Mesenchymal stem cell (in vitro differentiated cells and primary cell): ENCODE data around the gene STK25.

Source experiments
- DNase-seq: peaks from one replicate; pipeline ENCODE4 v3.0.0-alpha.2; 2013
- H2AFZ ChIP-seq: one replicate; pipeline ENCODE4 v1.6.1; 2013; ENCODE audit warnings: low read depth, mild to moderate bottlenecking, control low read depth, inconsistent platforms, low read length, moderate library complexity
- H2AK5ac ChIP-seq: 2 replicates; pipeline ENCODE4 v1.6.1; 2013; ENCODE audit warnings: low read length, moderate library complexity, mild to moderate bottlenecking, inconsistent platforms; ENCODE audit not compliant: severe bottlenecking
- H2BK120ac ChIP-seq: one replicate; pipeline ENCODE4 v1.6.1; 2013; ENCODE audit warnings: low read depth, mild to moderate bottlenecking, inconsistent platforms, low read length, moderate library complexity
- H2BK12ac ChIP-seq, 2 experiments: one replicate each; pipeline ENCODE4 v1.6.1; 2013; ENCODE audit warnings: inconsistent platforms in 2 of 2, low read length in 2 of 2, mild to moderate bottlenecking in 2 of 2, moderate library complexity in 2 of 2, control low read depth in 1 of 2
- H2BK15ac ChIP-seq: one replicate; pipeline ENCODE4 v1.6.1; 2013; ENCODE audit warnings: mild to moderate bottlenecking, low read depth, inconsistent platforms; ENCODE audit not compliant: poor library complexity, severe bottlenecking
- H2BK5ac ChIP-seq: 2 replicates; pipeline ENCODE4 v1.6.1; 2013; ENCODE audit warnings: low read depth, mild to moderate bottlenecking, low read length, control low read depth, inconsistent platforms; ENCODE audit not compliant: poor library complexity, severe bottlenecking
- H3K14ac ChIP-seq, 2 experiments: one replicate each; pipeline ENCODE4 v1.6.1; 2013; ENCODE audit warnings: inconsistent platforms in 2 of 2, low read length in 2 of 2, control low read depth in 1 of 2, mild to moderate bottlenecking in 1 of 2, moderate library complexity in 1 of 2
- H3K18ac ChIP-seq, 2 experiments: one replicate each; pipeline ENCODE4 v1.6.1; 2013; ENCODE audit warnings: inconsistent platforms in 2 of 2, low read length in 2 of 2, control low read depth in 1 of 2, low read depth in 1 of 2, mild to moderate bottlenecking in 1 of 2
- H3K23ac ChIP-seq, 2 experiments: one replicate each; pipeline ENCODE4 v1.6.1; 2013; ENCODE audit warnings: inconsistent platforms in 2 of 2, low read length in 2 of 2, mild to moderate bottlenecking in 2 of 2, moderate library complexity in 2 of 2, control low read depth in 1 of 2
- H3K27ac ChIP-seq: 2 replicates; pipeline ENCODE4 v1.5.1; 2013; ENCODE audit warnings: mild to moderate bottlenecking, moderate library complexity, low read length, control low read depth, inconsistent platforms; ENCODE audit not compliant: poor library complexity, severe bottlenecking
- H3K27me3 ChIP-seq, 2 experiments: 2 replicates each; pipeline versions ENCODE4 v1.6.1 to v1.7.0; 2013; ENCODE audit warnings: low read length in 2 of 2, mild to moderate bottlenecking in 2 of 2, moderate library complexity in 2 of 2, control low read depth in 1 of 2, inconsistent platforms in 1 of 2; ENCODE audit not compliant: control insufficient read depth in 1 of 2, insufficient read depth in 1 of 2
- H3K36me3 ChIP-seq, 2 experiments: 2 replicates each; pipeline versions ENCODE4 v1.6.1 to v1.7.0; 2013; ENCODE audit warnings: low read length in 2 of 2, control low read depth in 1 of 2, inconsistent platforms in 1 of 2, low read depth in 1 of 2, mild to moderate bottlenecking in 1 of 2; ENCODE audit not compliant: insufficient read depth in 2 of 2, control insufficient read depth in 1 of 2
- H3K4ac ChIP-seq, 2 experiments: one replicate each; pipeline ENCODE4 v1.6.1; 2013; ENCODE audit warnings: inconsistent platforms in 2 of 2, low read length in 2 of 2, mild to moderate bottlenecking in 2 of 2, moderate library complexity in 2 of 2, control low read depth in 1 of 2, low read depth in 1 of 2
- H3K4me1 ChIP-seq: 2 replicates; pipeline ENCODE4 v1.6.1; 2013; ENCODE audit warnings: low read depth, low read length, control low read depth; ENCODE audit not compliant: control insufficient read depth, insufficient read depth
- H3K4me2 ChIP-seq: 2 replicates; pipeline ENCODE4 v1.6.1; 2013; ENCODE audit warnings: low read length, mild to moderate bottlenecking, inconsistent platforms; ENCODE audit not compliant: poor library complexity, severe bottlenecking
- H3K4me3 ChIP-seq, 2 experiments: 2 replicates each; pipeline versions ENCODE4 v1.5.1 to v1.7.0; 2013; ENCODE audit warnings: low read length in 2 of 2, mild to moderate bottlenecking in 2 of 2, control low read depth in 1 of 2, low read depth in 1 of 2; ENCODE audit not compliant: insufficient read depth in 1 of 2
- H3K79me1 ChIP-seq: replicated peaks from 2 replicates; pipeline ENCODE4 v1.6.1; 2013; ENCODE audit warnings: mild to moderate bottlenecking, control low read depth, low read length, inconsistent platforms; ENCODE audit not compliant: poor library complexity, severe bottlenecking
- H3K9ac ChIP-seq: 2 replicates; pipeline ENCODE4 v1.7.0; 2013; ENCODE audit warnings: mild to moderate bottlenecking, low read length, moderate library complexity
- H3K9me3 ChIP-seq: 2 replicates; pipeline ENCODE4 v1.7.0; 2013; ENCODE audit warnings: mild to moderate bottlenecking, low read length; ENCODE audit not compliant: control insufficient read depth
- H4K8ac ChIP-seq: one replicate; pipeline ENCODE4 v1.6.1; 2013; ENCODE audit warnings: inconsistent platforms, mild to moderate bottlenecking, low read length, moderate library complexity
- H4K91ac ChIP-seq: one replicate; pipeline ENCODE4 v1.6.1; 2013; ENCODE audit warnings: mild to moderate bottlenecking, low read length, inconsistent platforms
- WGBS: methylation state at CpG from one replicate; pipeline ENCODE4 v1.1.7; 2013; ENCODE audit warnings: mixed read lengths; 5-methylcytosine and 5-hydroxymethylcytosine counted together

STK25 gene

DNA sequence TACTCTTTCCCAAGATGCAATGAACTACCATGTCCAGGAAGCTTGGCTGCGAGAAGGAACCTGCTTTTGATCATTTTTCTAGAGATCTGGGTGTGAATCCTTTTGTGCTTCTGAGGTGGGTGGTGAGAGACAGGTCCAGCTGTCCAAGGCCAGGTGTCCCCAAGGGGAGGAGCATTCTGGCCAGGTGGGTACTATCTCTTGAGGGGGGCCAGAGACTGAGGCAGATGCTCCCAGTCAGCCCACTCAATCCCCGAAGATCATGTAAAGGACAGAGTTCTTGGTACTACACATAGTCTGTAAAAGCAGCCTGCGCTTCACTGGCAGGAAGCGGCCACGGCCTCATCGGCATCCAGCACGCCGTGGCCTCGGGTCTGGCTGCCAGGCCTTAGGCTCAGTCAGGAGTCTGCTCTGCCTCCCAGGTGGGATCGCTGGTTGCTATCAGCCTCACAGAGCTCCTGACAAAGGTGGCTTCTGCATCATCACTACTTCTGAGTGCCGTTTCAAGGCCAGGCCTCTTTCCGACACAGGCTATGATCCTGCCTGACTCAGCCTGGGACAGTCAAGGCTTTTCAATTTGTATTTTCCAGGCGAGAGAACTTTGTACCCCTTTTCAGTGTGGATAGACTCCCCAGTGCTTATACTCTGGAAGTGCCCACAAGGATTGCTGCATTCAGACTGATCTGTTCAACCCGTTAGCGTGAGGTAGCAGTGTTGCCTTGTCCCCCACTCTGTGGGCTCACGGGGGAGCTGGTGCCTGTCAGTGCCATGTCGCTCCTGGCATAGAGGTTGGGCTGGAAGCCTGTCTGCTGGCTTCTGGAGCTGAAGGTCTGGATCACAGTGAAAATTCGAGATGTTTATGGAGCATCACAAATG lies 29.1 kb downstream of the STK25 start:
- H3K27me3 ChIP-seq = no peaks in the 10 kb centered on the region
- 89% methylated on average over 18 of the region's 18 CpGs for WGBS
- H3K4me3 ChIP-seq = no peak overlapping the region
- no peak overlapping the region for H3K14ac ChIP-seq
- H3K36me3 ChIP-seq = peaks cover 31 to 44% of the 10 kb centered on the region in 2 experiments
- H2AFZ ChIP-seq = no peak overlapping the region
- H3K4me2 ChIP-seq = no peak overlapping the region
- no peaks in the 10 kb centered on the region for H3K9me3 ChIP-seq
- no peak overlapping the region for H4K8ac ChIP-seq
- H3K18ac ChIP-seq = no peak overlapping the region
- H2BK15ac ChIP-seq = no peak overlapping the region
- no peak overlapping the region for H3K4ac ChIP-seq
- no peak overlapping the region for H2AK5ac ChIP-seq
- H3K4me1 ChIP-seq = no peaks in the 10 kb centered on the region
- H2BK120ac ChIP-seq = no peak overlapping the region
- no peaks in the 10 kb centered on the region for H3K79me1 ChIP-seq
- H3K9ac ChIP-seq = no peak overlapping the region
- no peak for DNase-seq
- H2BK12ac ChIP-seq = no peak overlapping the region
- no peak overlapping the region for H3K23ac ChIP-seq
- no peak overlapping the region for H4K91ac ChIP-seq
- H2BK5ac ChIP-seq = no peak overlapping the region
- H3K27ac ChIP-seq = no peak overlapping the region

DNA sequence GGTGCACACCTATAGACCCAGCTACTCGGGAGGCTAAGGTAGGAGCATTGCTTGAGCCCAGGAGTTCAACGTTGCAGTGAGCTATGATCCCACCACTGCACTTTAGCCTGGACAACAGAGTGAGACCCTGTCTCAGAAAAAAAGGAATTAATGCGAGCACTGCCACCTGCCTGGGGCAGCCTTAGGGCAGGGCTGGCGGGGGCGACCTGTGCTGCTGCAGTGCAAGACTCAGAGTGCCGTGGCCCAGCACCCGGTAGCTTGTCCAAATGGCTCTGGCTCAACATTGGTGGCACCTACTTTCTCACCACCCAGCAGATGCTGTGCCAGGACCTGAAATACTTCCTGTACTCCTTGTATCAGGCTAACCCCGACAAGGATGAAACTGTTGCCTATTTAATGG lies 30.2 kb downstream of the STK25 start:
- Histone ChIP-seq H2BK5ac (no peak overlapping the region), H4K91ac (no peak overlapping the region), H3K36me3 (peaks cover 20 to 38% of the 10 kb centered on the region in 2 experiments), H3K4me1 (no peaks in the 10 kb centered on the region), H2BK15ac (no peak overlapping the region), H2BK12ac (no peak overlapping the region), H3K23ac (no peak overlapping the region), H3K18ac (no peak overlapping the region), H2AFZ (no peak overlapping the region), H3K4me2 (no peak overlapping the region), H3K9ac (no peak overlapping the region), H2AK5ac (no peak overlapping the region), H3K4me3 (no peak overlapping the region), H3K9me3 (no peaks in the 10 kb centered on the region), H3K79me1 (peaks cover under 1% of the 10 kb centered on the region), H3K27me3 (peaks cover 0 to 3% of the 10 kb centered on the region in 2 experiments), H2BK120ac (no peak overlapping the region), H3K4ac (no peak overlapping the region), H3K14ac (no peak overlapping the region), H3K27ac (no peak overlapping the region), H4K8ac (no peak overlapping the region)
- 91% methylated on average over 8 of the region's 8 CpGs for WGBS
- no peak for DNase-seq

DNA sequence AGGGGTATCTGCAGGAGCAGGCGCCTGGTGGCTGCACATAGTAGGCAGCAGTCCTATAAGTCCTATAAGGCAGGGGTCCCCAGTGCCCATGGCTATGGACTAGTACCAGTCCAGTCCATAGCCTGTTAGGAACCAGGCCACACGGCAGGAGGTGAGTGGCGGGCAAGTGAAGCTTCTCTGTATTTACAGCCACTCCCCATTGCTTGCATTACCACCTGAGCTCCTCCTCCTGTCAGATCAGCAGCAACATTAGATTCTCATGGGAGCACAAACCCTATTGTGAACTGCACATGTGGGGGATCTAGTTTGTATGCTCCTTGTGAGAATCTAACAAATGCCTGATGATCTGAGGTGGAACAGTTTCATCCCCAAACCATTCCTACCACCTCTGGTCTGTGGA lies 33.1 kb downstream of the STK25 start:
- WGBS = 78% methylated on average over 3 of the region's 3 CpGs
- no peak overlapping the region for H4K91ac ChIP-seq
- no peak overlapping the region for H3K27ac ChIP-seq

DNA sequence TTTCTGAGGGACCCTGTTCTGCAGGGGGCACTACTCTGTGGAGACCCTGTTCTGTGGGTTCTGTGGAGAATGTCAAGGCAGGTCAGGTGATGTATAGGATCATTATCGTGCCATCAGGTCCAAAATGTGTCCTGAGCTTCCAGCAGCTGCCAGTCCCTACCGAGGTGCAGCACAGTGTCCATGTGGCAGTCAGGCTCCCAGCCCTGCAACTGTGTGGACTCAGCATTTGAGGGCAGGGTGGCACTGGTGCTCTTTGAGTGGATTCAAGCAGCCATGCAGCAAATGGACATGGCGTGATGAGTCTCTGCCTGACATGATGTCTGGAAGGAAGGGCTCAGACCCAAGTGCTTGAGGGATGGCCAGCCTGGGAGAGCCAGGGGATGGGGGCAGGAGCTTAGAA lies 35.0 kb downstream of the STK25 start:
- no peak for DNase-seq
- Histone ChIP-seq H3K79me1 (peaks cover 7% of the 10 kb centered on the region), H3K4me3 (no peak overlapping the region), H3K9ac (no peak overlapping the region), H3K36me3 (peaks cover 6 to 25% of the 10 kb centered on the region in 2 experiments), H3K4me2 (no peak overlapping the region), H3K18ac (no peak overlapping the region), H2BK15ac (no peak overlapping the region), H3K4ac (no peak overlapping the region), H3K14ac (peak overlapping the region in 1 of 2 experiments; percentile 87), H2BK120ac (no peak overlapping the region), H3K27ac (no peak overlapping the region), H2AK5ac (no peak overlapping the region), H2AFZ (no peak overlapping the region), H3K4me1 (no peaks in the 10 kb centered on the region), H3K23ac (peak overlapping the region in 1 of 2 experiments; percentile 34), H2BK12ac (no peak overlapping the region), H3K27me3 (peaks cover 8 to 19% of the 10 kb centered on the region in 2 experiments), H3K9me3 (no peaks in the 10 kb centered on the region), H4K8ac (no peak overlapping the region), H4K91ac (no peak overlapping the region), H2BK5ac (no peak overlapping the region)
- 93% methylated on average over 3 of the region's 3 CpGs for WGBS

More for the DNA sequence above, 33.1 kb downstream of the STK25 start:
- H2AK5ac ChIP-seq = no peak overlapping the region
- H2BK12ac ChIP-seq = no peak overlapping the region
- no peak overlapping the region for H3K18ac ChIP-seq
- H2BK15ac ChIP-seq = no peak overlapping the region
- peaks cover 8 to 19% of the 10 kb centered on the region in 2 experiments for H3K27me3 ChIP-seq
- H2AFZ ChIP-seq = no peak overlapping the region
- H3K4ac ChIP-seq = no peak overlapping the region
- no peaks in the 10 kb centered on the region for H3K9me3 ChIP-seq
- no peak overlapping the region for H3K9ac ChIP-seq
- no peak overlapping the region for H2BK5ac ChIP-seq
- H3K4me1 ChIP-seq = no peaks in the 10 kb centered on the region
- no peak overlapping the region for H4K8ac ChIP-seq
- peaks cover 15 to 35% of the 10 kb centered on the region in 2 experiments for H3K36me3 ChIP-seq
- H3K4me3 ChIP-seq = no peak overlapping the region
- H3K4me2 ChIP-seq = no peak overlapping the region
- no peak overlapping the region for H2BK120ac ChIP-seq
- peaks cover 7% of the 10 kb centered on the region for H3K79me1 ChIP-seq
- no peak overlapping the region for H3K14ac ChIP-seq
- no peak for DNase-seq
- no peak overlapping the region for H3K23ac ChIP-seq
